Brain pericyte (primary cell): ENCODE data around the gene LAGE3.

Experiments
- DNase-seq: peaks from one replicate; pipeline ENCODE4 v3.0.0-alpha.2; 2012; ENCODE audit warnings: low read depth, low spot score

Gene LAGE3

GRCh38 chrX:154477891-154478477 lies 1.1 kb downstream of the LAGE3 start:
- DNase-seq: no peak

- no peak for DNase-seq
Observed at GRCh38 chrX:154476821-154477220, 2.3 kb downstream of the LAGE3 start.

- DNase-seq: no peak
Observed at GRCh38 chrX:154473683-154474082, 5.4 kb downstream of the LAGE3 start.

GRCh38 chrX:154472685-154473632 lies 6.1 kb downstream of the LAGE3 start:
- DNase-seq: no peak

- DNase-seq: no peak
Observed at GRCh38 chrX:154471839-154472684, 7.0 kb downstream of the LAGE3 start.

GRCh38 chrX:154470914-154471568 lies 8.0 kb downstream of the LAGE3 start:
- DNase-seq: no peak

GRCh38 chrX:154470434-154470833 lies 8.6 kb downstream of the LAGE3 start:
- DNase-seq: no peak

- DNase-seq: no peak
Observed at GRCh38 chrX:154469880-154470279, 9.2 kb downstream of the LAGE3 start.

- DNase-seq: no peak
Observed at GRCh38 chrX:154469114-154469513, 10.0 kb downstream of the LAGE3 start.

GRCh38 chrX:154468217-154468616 lies 10.9 kb downstream of the LAGE3 start:
- DNase-seq: no peak

- DNase-seq: no peak
Observed at GRCh38 chrX:154467556-154467955, 11.5 kb downstream of the LAGE3 start.

- no peak for DNase-seq
Observed at GRCh38 chrX:154466907-154467306, 12.2 kb downstream of the LAGE3 start.

GRCh38 chrX:154466036-154466435 lies 13.0 kb downstream of the LAGE3 start:
- no peak for DNase-seq

- no peak for DNase-seq
Observed at GRCh38 chrX:154465601-154466000, 13.5 kb downstream of the LAGE3 start.

GRCh38 chrX:154464806-154465365 lies 14.2 kb downstream of the LAGE3 start:
- no peak for DNase-seq

GRCh38 chrX:154463611-154464220 lies 15.4 kb downstream of the LAGE3 start:
- DNase-seq: no peak

- no peak for DNase-seq
Observed at GRCh38 chrX:154462396-154462795, 16.7 kb downstream of the LAGE3 start.

- no peak for DNase-seq
Observed at GRCh38 chrX:154460326-154460725, 18.8 kb downstream of the LAGE3 start.

GRCh38 chrX:154459832-154460231 lies 19.2 kb downstream of the LAGE3 start:
- no peak for DNase-seq

- DNase-seq: no peak
Observed at GRCh38 chrX:154458954-154459778, 19.9 kb downstream of the LAGE3 start.
